Measurements from ENCODE around the gene A4GALT.
"Not testable (repeated sequence)": the region's sequence is repeated elsewhere in the genome, so short reads cannot be mapped to it uniquely, and the experiment has no call there.

DNA sequence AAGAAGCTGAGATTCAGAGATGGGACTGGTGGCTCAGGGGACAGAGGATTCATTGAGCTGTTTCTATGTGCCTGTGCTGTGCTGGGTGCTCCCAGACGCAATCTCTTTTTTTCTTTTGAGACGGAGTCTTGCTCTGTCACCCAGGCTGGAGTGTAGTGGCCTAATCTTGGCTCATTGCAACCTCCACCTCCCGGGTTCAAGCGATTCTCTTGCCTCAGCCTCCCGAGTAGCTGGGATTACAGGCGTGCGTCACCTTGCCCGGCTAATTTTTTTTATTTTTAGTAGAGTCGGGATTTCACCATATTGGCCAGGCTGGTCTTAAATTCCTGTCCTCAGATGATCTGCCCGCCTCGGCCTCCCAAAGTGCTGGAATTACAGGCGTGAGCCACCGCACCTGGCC is 47.6 kb downstream of the A4GALT start:
- TF ChIP-seq CTCF, POLR2AphosphoS5 (IDR thresholded peaks at IDR 0.05): not testable (repeated sequence)
